Mammary epithelial cell (primary cell): Measurements from ENCODE around the gene LRMDA.
"Not testable (repeated sequence)": the region's sequence is repeated elsewhere in the genome, so short reads cannot be mapped to it uniquely, and the experiment has no call there.

ENCODE experiments used
- CTCF ChIP-seq, 2 donors: IDR thresholded peaks in 1 of 2; conservative IDR thresholded peaks in 1 of 2; 2 replicates each; pipeline ENCODE4 v1.5.1; 2011 to 2012; ENCODE audit warnings: inconsistent platforms in 2 of 2, low read length in 2 of 2, mild to moderate bottlenecking in 2 of 2, control low read depth in 1 of 2, low read depth in 1 of 2; ENCODE audit not compliant: insufficient read depth in 1 of 2; ENCODE audit errors: extremely low read depth in 1 of 2
- EZH2 ChIP-seq: IDR thresholded peaks from 2 replicates; pipeline ENCODE4 v1.6.1; 2012; ENCODE audit warnings: low read length, inconsistent platforms, borderline replicate concordance

DNA sequence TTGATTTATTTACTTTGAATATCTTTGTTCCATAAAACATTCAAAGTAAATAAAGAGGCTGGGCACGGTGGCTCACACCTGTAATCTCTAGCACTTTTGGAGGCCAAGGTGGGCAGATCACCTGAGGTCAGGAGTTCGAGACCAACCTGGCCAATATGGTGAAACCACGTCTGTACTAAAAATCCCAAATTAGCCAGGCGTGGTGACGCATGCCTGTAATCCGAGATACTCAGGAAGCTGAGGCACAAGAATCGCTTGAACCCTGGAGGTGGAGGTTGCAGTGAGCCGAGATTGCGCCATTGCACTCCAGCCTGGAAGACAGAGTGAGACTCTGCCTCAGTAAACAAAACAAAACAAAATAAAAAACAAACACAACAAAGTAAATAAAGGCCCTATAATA is 1153.0 kb downstream of the LRMDA start:
- TF ChIP-seq EZH2; CTCF (conservative IDR thresholded peaks at IDR 0.05 in 1 of 2, IDR thresholded peaks at IDR 0.05 in 1 of 2; ENCODE audit: extremely low read depth in 1 of 2, insufficient read depth in 1 of 2, low read depth in 1 of 2, low read length in 2 of 2): not testable (repeated sequence)
